Measurements from ENCODE around the gene NCBP1.

Gene NCBP1

DNA sequence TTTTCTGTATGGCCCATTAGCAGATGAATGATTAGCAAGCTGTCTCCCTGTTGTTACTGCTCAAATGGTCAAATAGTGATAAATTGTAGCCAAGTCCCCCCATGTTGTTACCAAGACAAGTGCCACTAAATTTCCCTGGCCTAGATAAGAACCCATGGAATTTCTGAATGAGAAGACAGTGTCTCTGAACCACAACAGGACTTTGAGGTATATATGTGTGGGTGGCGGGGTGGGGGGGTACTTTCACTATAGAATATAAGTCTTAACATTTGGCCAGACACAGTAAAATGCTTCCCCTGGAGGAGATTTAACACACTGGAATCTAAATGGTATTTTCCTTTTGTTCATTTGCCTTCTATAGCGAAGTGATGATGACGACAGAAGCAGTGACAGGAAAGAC is 34.9 kb downstream of the NCBP1 start:
- H3K36me3 ChIP-seq (ENCODE audit: control insufficient read depth, insufficient read depth, low read length): peaks cover 58% of the 10 kb centered on the region

DNA sequence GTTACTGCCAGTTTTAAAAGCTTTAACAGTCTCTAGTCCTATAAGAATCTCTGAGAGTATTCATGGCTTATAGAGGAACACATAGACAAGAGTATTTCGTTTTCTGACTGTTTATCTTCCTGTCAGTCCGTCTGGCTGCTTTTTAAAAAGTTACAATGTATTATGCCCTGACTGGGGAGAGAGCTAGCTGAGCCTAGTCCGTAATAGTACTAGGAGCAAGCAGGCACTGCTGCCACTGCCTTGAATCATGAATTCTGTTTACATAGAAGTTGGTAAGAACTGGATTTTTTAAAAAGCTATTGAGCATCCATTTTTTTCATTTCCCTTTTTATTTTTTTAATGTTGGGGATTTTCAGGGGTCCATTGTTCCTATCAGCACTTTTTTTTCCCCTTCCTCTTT is 37.0 kb downstream of the NCBP1 start:
- Histone ChIP-seq H3K9me3 (ENCODE audit: control insufficient read depth, low read length) (no peaks in the 10 kb centered on the region), H3K36me3 (ENCODE audit: control insufficient read depth, insufficient read depth, low read length) (peaks cover 66% of the 10 kb centered on the region), H3K4me3 (ENCODE audit: insufficient read depth, low read depth, low read length) (no peak overlapping the region), H3K27ac (ENCODE audit: insufficient read depth, low read depth, low read length, poor library complexity, severe bottlenecking) (no peak overlapping the region), H3K27me3 (ENCODE audit: control insufficient read depth, insufficient read depth, low read length, poor library complexity, severe bottlenecking) (no peaks in the 10 kb centered on the region), H3K4me1 (ENCODE audit: control insufficient read depth, insufficient read depth, low read length) (no peaks in the 10 kb centered on the region)
- 90% methylated on average over 3 of the region's 3 CpGs for WGBS, 2 experiments

More for the DNA sequence above, 34.9 kb downstream of the NCBP1 start:
- no peak overlapping the region for H3K4me3 ChIP-seq (ENCODE audit: insufficient read depth, low read depth, low read length)
- H3K9me3 ChIP-seq (ENCODE audit: control insufficient read depth, low read length): no peaks in the 10 kb centered on the region
- WGBS, 2 experiments: 98 to 100% methylated on average over 2 to 3 of the region's 3 CpGs
- no peaks in the 10 kb centered on the region for H3K4me1 ChIP-seq (ENCODE audit: control insufficient read depth, insufficient read depth, low read length)
- H3K27me3 ChIP-seq (ENCODE audit: control insufficient read depth, insufficient read depth, low read length, poor library complexity, severe bottlenecking): no peaks in the 10 kb centered on the region
- no peak overlapping the region for H3K27ac ChIP-seq (ENCODE audit: insufficient read depth, low read depth, low read length, poor library complexity, severe bottlenecking)

- no peak overlapping the region for H3K4me3 ChIP-seq (ENCODE audit: insufficient read depth, low read depth, low read length)
- WGBS, 2 experiments: 95 to 100% methylated on average over 1 to 2 of the region's 3 CpGs
- H3K27me3 ChIP-seq (ENCODE audit: control insufficient read depth, insufficient read depth, low read length, poor library complexity, severe bottlenecking): no peaks in the 10 kb centered on the region
- H3K9me3 ChIP-seq (ENCODE audit: control insufficient read depth, low read length): no peaks in the 10 kb centered on the region
- no peak overlapping the region for H3K27ac ChIP-seq (ENCODE audit: insufficient read depth, low read depth, low read length, poor library complexity, severe bottlenecking)
- H3K36me3 ChIP-seq (ENCODE audit: control insufficient read depth, insufficient read depth, low read length): peaks cover 56% of the 10 kb centered on the region
- no peaks in the 10 kb centered on the region for H3K4me1 ChIP-seq (ENCODE audit: control insufficient read depth, insufficient read depth, low read length)
These were observed 38.8 kb downstream of the NCBP1 start for GRCh38 chr9:97672403-97672802.

DNA sequence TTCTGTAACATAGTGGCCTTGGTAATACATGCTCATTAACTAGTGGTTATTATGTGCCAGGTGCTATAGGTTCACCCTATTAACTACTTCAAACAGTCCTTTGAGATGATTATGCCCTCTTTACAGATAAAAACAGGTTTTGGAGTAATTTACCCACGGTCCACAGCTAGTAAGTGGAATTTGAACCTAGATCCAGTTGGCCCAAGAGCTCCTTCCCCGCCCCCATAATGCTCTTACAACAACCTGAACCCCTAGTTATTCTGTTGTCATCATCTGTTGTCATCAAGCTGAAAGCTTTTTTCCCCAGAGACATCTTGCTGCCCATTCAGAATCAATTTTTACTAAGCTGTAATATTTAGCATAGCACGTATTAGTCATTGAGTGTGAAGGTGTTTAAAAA is 40.3 kb downstream of the NCBP1 start:
- Histone ChIP-seq H3K4me3 (ENCODE audit: insufficient read depth, low read depth, low read length) (no peak overlapping the region), H3K4me1 (ENCODE audit: control insufficient read depth, insufficient read depth, low read length) (no peaks in the 10 kb centered on the region), H3K36me3 (ENCODE audit: control insufficient read depth, insufficient read depth, low read length) (peaks cover 43% of the 10 kb centered on the region), H3K9me3 (ENCODE audit: control insufficient read depth, low read length) (no peaks in the 10 kb centered on the region), H3K27me3 (ENCODE audit: control insufficient read depth, insufficient read depth, low read length, poor library complexity, severe bottlenecking) (no peaks in the 10 kb centered on the region), H3K27ac (ENCODE audit: insufficient read depth, low read depth, low read length, poor library complexity, severe bottlenecking) (no peak overlapping the region)
- 93 to 98% methylated on average over 2 of the region's 3 CpGs for WGBS, 2 experiments

- Histone ChIP-seq H3K9me3 (ENCODE audit: control insufficient read depth, low read length) (no peaks in the 10 kb centered on the region), H3K36me3 (ENCODE audit: control insufficient read depth, insufficient read depth, low read length) (peaks cover 29% of the 10 kb centered on the region), H3K4me1 (ENCODE audit: control insufficient read depth, insufficient read depth, low read length) (no peaks in the 10 kb centered on the region), H3K27me3 (ENCODE audit: control insufficient read depth, insufficient read depth, low read length, poor library complexity, severe bottlenecking) (no peaks in the 10 kb centered on the region), H3K27ac (ENCODE audit: insufficient read depth, low read depth, low read length, poor library complexity, severe bottlenecking) (no peak overlapping the region), H3K4me3 (ENCODE audit: insufficient read depth, low read depth, low read length) (no peak overlapping the region)
- WGBS, 2 experiments: 85 to 92% methylated on average over 3 of the region's 3 CpGs
These were observed 42.0 kb downstream of the NCBP1 start for GRCh38 chr9:97675655-97676054.

- H3K4me1 ChIP-seq (ENCODE audit: control insufficient read depth, insufficient read depth, low read length): no peaks in the 10 kb centered on the region
- no peaks in the 10 kb centered on the region for H3K9me3 ChIP-seq (ENCODE audit: control insufficient read depth, low read length)
- H3K4me3 ChIP-seq (ENCODE audit: insufficient read depth, low read depth, low read length): no peak overlapping the region
- no peaks in the 10 kb centered on the region for H3K27me3 ChIP-seq (ENCODE audit: control insufficient read depth, insufficient read depth, low read length, poor library complexity, severe bottlenecking)
- peaks cover 3% of the 10 kb centered on the region for H3K36me3 ChIP-seq (ENCODE audit: control insufficient read depth, insufficient read depth, low read length)
- no peak overlapping the region for H3K27ac ChIP-seq (ENCODE audit: insufficient read depth, low read depth, low read length, poor library complexity, severe bottlenecking)
- 95 to 100% methylated on average over 1 of the region's 1 CpG for WGBS, 2 experiments
These were observed 48.6 kb downstream of the NCBP1 start for GRCh38 chr9:97682242-97682641.

GRCh38 chr9:97688654-97689053 is 55.0 kb downstream of the NCBP1 start:
- Histone ChIP-seq H3K36me3 (ENCODE audit: control insufficient read depth, insufficient read depth, low read length) (peaks cover 3% of the 10 kb centered on the region), H3K4me1 (ENCODE audit: control insufficient read depth, insufficient read depth, low read length) (no peaks in the 10 kb centered on the region), H3K4me3 (ENCODE audit: insufficient read depth, low read depth, low read length) (no peak overlapping the region), H3K27ac (ENCODE audit: insufficient read depth, low read depth, low read length, poor library complexity, severe bottlenecking) (no peak overlapping the region), H3K9me3 (ENCODE audit: control insufficient read depth, low read length) (no peaks in the 10 kb centered on the region), H3K27me3 (ENCODE audit: control insufficient read depth, insufficient read depth, low read length, poor library complexity, severe bottlenecking) (no peaks in the 10 kb centered on the region)
- 90 to 100% methylated on average over 1 of the region's 1 CpG for WGBS, 2 experiments

- Histone ChIP-seq H3K27ac (ENCODE audit: insufficient read depth, low read depth, low read length, poor library complexity, severe bottlenecking) (no peak overlapping the region), H3K4me3 (ENCODE audit: insufficient read depth, low read depth, low read length) (no peak overlapping the region), H3K4me1 (ENCODE audit: control insufficient read depth, insufficient read depth, low read length) (no peaks in the 10 kb centered on the region), H3K36me3 (ENCODE audit: control insufficient read depth, insufficient read depth, low read length) (no peaks in the 10 kb centered on the region), H3K27me3 (ENCODE audit: control insufficient read depth, insufficient read depth, low read length, poor library complexity, severe bottlenecking) (no peaks in the 10 kb centered on the region), H3K9me3 (ENCODE audit: control insufficient read depth, low read length) (no peaks in the 10 kb centered on the region)
- WGBS, 2 experiments: 57 to 72% methylated on average over 3 to 4 of the region's 4 CpGs
These were observed 56.0 kb downstream of the NCBP1 start for GRCh38 chr9:97689401-97690180.

GRCh38 chr9:97694769-97695168 is 61.1 kb downstream of the NCBP1 start:
- no peaks in the 10 kb centered on the region for H3K36me3 ChIP-seq (ENCODE audit: control insufficient read depth, insufficient read depth, low read length)
- H3K4me3 ChIP-seq (ENCODE audit: insufficient read depth, low read depth, low read length): no peak overlapping the region
- 94 to 96% methylated on average over 6 to 7 of the region's 7 CpGs for WGBS, 2 experiments
- no peaks in the 10 kb centered on the region for H3K9me3 ChIP-seq (ENCODE audit: control insufficient read depth, low read length)
- H3K27ac ChIP-seq (ENCODE audit: insufficient read depth, low read depth, low read length, poor library complexity, severe bottlenecking): no peak overlapping the region
- H3K27me3 ChIP-seq (ENCODE audit: control insufficient read depth, insufficient read depth, low read length, poor library complexity, severe bottlenecking): peaks cover 11% of the 10 kb centered on the region
- peaks cover 9% of the 10 kb centered on the region for H3K4me1 ChIP-seq (ENCODE audit: control insufficient read depth, insufficient read depth, low read length)

DNA sequence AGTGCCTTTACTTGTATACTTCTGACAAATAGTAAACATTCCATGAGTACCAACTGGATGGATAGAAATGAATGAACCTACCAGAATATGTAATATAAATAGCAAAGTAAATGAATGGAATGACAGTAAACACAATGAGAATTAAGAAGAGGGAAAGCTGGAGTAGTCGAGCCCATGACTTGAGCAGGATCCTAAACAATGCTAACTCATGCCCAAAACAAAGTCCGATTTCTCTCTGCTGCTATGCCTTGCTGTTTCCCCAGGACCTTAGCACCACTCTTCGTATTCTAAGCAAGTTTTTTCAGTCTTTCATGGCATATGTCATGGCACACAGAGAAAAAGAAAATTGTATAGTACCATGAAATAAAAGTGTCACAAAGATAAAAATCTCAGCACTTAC is 61.8 kb downstream of the NCBP1 start:
- Histone ChIP-seq H3K36me3 (ENCODE audit: control insufficient read depth, insufficient read depth, low read length) (no peaks in the 10 kb centered on the region), H3K4me3 (ENCODE audit: insufficient read depth, low read depth, low read length) (no peak overlapping the region), H3K9me3 (ENCODE audit: control insufficient read depth, low read length) (no peaks in the 10 kb centered on the region), H3K27ac (ENCODE audit: insufficient read depth, low read depth, low read length, poor library complexity, severe bottlenecking) (no peak overlapping the region), H3K4me1 (ENCODE audit: control insufficient read depth, insufficient read depth, low read length) (peaks cover 9% of the 10 kb centered on the region), H3K27me3 (ENCODE audit: control insufficient read depth, insufficient read depth, low read length, poor library complexity, severe bottlenecking) (peaks cover 11% of the 10 kb centered on the region)
- WGBS, 2 experiments: 72 to 85% methylated on average over 3 of the region's 3 CpGs

Measured in ectodermal cell (in vitro differentiated cells).